Pancreas (tissue), 10 donors: ENCODE measurements around the gene NR2F1. TPM values are rescaled to one million over a fixed set of nuclear protein-coding genes. Genes with fewer than 3 reads are reported as not detected.
"Not testable (repeated sequence)": the region's sequence is repeated elsewhere in the genome, so short reads cannot be mapped to it uniquely, and the experiment has no call there.

ENCODE experiments used
- ATAC-seq, 4 donors: fragments of 200-7000 bp; cut with Tn5 transposase; one replicate each; pipeline versions ENCODE4 v1.8.0 to v1.9.1; 2020; ENCODE audit warnings: mild to moderate bottlenecking in 4 of 4, moderate library complexity in 4 of 4
- DNase-seq, 6 donors: peaks; one replicate each; pipeline ENCODE4 v3.0.0-alpha.2; 2020
- FAIRE-seq: peaks from 2 replicates; lab custom pipeline; 2012; peaks lifted over from hg19 to GRCh38; lab: Jason Lieb, UNC
- H3K27ac ChIP-seq, 4 donors: fragments of 200-600 bp; sonication (generic); 1 replicate in 3 of 4; 2 replicates in 1 of 4; pipeline versions ENCODE4 v1.5.0 to v1.8.0; 2020
- H3K27me3 ChIP-seq, 4 donors: fragments of 200-600 bp; one replicate each; pipeline ENCODE4 v1.8.0; 2021
- H3K36me3 ChIP-seq, 3 donors: fragments of 200-600 bp; sonication (generic) in 1 of 3; one replicate each; pipeline versions ENCODE4 v1.5.0 to v1.8.0; 2020 to 2021
- H3K4me1 ChIP-seq, 3 donors: fragments of 200-600 bp; one replicate each; pipeline ENCODE4 v1.8.0; 2021
- H3K4me3 ChIP-seq, 4 donors: fragments of 200-600 bp; sonication (generic) in 2 of 4; one replicate each; pipeline versions ENCODE4 v1.5.0 to v1.8.0; 2020 to 2021
- H3K9me3 ChIP-seq, 4 donors: fragments of 200-600 bp; one replicate each; pipeline ENCODE4 v1.8.0; 2021
- WGBS, 2 donors: extraction: QIAGEN DNeasy Blood & Tissue Kit; methylation state at CpG; one replicate each; pipeline ENCODE4 v1.1.7; 2013; 5-methylcytosine and 5-hydroxymethylcytosine counted together
- intact Hi-C, 3 donors: fragments of 100-400 bp; cut with DNase I; formaldehyde crosslinking; loops; one replicate each; pipeline versions ENCODE4 v1.11.1 to v1.14.2; 2022
- polyA plus RNA-seq, 2 donors: library from polyadenylated mRNA; stranded (reverse); fragments of 200-250 nt; gene quantifications; one replicate each; pipeline ENCODE4 v1.2.3, GENCODE V29; 2013
- total RNA-seq, 6 donors: library from RNA; stranded (reverse); fragmentation: NEBNext Ultra II Directional in 4 of 6; extraction: Animal tissue kit (Norgen Biotek cat#: 25700) in 4 of 6; gene quantifications; one replicate each; pipeline versions ENCODE4 v1.2.1 to v1.2.4, GENCODE V29; 2021 to 2023
- TF ChIP-seq, protein P1 (sequence below), 4 donors: fragments of 200-600 bp; sonication (generic) in 3 of 4; IDR thresholded peaks; one replicate each; pipeline versions ENCODE4 v1.5.0 to v1.8.0; 2021; ENCODE audit warnings: antibody characterized with exemption in 4 of 4
- donor health status: healthy with polysubstance abuse.
- donor health status: DM: no; HTN: no; CAD: no; lungs with moderate emphysema.
- donor health status: DM: no; HTN: no; CAD: no.
- donor health status: control.
- donor health status: control.
- donor health status: Bipolar disorder and iron deficiency.
- donor health status: DM: yes; HTN: yes; CAD: no.
- donor health status: DM: no; HTN: no; CAD: no.
- donor health status: DM: no; HTN: no; CAD: no.
- donor health status: DM: yes; HTN: yes; CAD: no.

NR2F1 gene
- total RNA-seq (1 to 10 TPM; 1.4 to 8.1 (median 5.6) TPM), polyA plus RNA-seq (1 to 10 TPM; 4.3 to 4.4 TPM)

DNA sequence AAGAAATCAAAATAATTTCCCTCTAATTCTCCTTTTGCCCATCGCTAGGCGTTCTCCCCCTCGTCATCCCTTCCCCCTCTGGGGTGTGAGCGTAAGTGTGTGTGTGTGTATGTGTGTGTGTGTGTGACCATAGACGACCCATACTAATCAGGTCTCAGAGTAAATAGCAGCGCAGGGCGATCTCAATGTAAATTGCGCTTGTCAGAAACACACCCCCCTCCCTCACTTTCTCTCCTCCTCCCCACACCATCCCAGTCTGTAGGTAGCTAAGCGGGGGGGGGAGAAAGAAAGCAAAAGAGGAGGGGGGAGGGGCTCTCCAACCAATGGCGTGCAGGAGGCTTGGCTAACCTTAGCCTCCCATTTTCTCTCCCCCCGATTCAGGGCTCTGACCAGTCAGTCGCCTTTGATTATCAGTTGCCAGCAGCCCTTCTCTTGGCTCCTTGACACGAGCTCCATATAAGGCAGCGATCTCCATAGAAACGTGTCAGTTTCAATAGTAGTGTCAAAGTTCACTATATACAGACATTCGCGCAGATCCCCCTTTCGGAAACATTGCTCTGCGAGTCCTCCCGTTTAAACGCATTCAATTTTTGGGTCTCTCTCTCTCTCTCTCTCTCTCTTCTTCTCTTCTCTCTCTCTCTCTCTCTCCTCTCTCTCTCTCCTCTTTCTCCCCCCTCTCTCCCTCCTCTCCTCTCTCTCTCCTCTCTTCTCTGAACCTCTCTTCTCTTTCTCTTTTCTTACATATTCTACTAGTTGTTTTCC, at the start of gene NR2F1:
TSS of gene NR2F1 (plus strand) at position 546 of the 762 bp plus-strand sequence. CDS start 1,802 bp downstream, outside the sequence.
- FAIRE-seq (no peak), DNase-seq (peak in 4 of 6 donors; percentile 50 to 75 (median 70)), ATAC-seq (peak; percentile 30 to 59 (median 40))
- TF ChIP-seq, protein P1, sequence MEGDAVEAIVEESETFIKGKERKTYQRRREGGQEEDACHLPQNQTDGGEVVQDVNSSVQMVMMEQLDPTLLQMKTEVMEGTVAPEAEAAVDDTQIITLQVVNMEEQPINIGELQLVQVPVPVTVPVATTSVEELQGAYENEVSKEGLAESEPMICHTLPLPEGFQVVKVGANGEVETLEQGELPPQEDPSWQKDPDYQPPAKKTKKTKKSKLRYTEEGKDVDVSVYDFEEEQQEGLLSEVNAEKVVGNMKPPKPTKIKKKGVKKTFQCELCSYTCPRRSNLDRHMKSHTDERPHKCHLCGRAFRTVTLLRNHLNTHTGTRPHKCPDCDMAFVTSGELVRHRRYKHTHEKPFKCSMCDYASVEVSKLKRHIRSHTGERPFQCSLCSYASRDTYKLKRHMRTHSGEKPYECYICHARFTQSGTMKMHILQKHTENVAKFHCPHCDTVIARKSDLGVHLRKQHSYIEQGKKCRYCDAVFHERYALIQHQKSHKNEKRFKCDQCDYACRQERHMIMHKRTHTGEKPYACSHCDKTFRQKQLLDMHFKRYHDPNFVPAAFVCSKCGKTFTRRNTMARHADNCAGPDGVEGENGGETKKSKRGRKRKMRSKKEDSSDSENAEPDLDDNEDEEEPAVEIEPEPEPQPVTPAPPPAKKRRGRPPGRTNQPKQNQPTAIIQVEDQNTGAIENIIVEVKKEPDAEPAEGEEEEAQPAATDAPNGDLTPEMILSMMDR (IDR thresholded peaks at IDR 0.05) = no peak
- H3K36me3 ChIP-seq = no peaks in the 10 kb centered on the region
- WGBS, 2 donors = 2 to 5% methylated on average over 20 to 21 of the region's 21 CpGs
- peak within 1 kb of the TSS in 2 of 4 donors; percentile 33 to 54 for H3K27ac ChIP-seq
- H3K4me3 ChIP-seq = peak within 1 kb of the TSS; percentile 20 to 51 (median 49)
- peaks cover 0 to 11% (median 0%) of the 10 kb centered on the region in 4 donors for H3K27me3 ChIP-seq
- H3K9me3 ChIP-seq = no peaks in the 10 kb centered on the region
- peaks cover 0 to 5% (median 0%) of the 10 kb centered on the region in 3 donors for H3K4me1 ChIP-seq
- intact Hi-C loops = no loop called here

DNA sequence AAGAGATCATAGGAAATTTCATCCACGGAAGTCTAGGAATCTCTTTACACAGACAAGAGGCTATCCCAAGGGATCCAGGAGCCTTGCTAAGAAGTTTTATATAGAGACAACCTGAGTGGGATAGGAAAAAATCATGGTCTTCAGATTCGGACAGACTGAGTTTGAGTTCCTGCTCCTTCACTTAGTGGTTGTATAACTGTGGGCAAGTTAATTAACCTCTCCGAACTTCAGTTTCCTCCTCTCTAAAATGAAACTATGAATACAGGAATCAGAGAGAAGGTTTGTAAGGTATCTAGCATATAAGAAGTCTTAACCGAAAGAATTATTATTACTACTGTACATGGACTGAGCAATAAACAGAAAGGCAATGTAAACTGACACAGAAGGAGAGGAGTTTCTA, 37.1 kb upstream of the NR2F1 start:
- DNase-seq = no peak
- no peak overlapping the region for H3K4me3 ChIP-seq
- no peak for ATAC-seq
- no peaks in the 10 kb centered on the region for H3K36me3 ChIP-seq
- no peaks in the 10 kb centered on the region for H3K27me3 ChIP-seq
- TF ChIP-seq, protein P1 (IDR thresholded peaks at IDR 0.05) = no peak
- WGBS, 2 donors = 68 to 77% methylated on average over 4 of the region's 4 CpGs
- intact Hi-C loops = no loop called here
- H3K27ac ChIP-seq = no peak overlapping the region
- no peaks in the 10 kb centered on the region for H3K9me3 ChIP-seq
- FAIRE-seq = no peak
- no peaks in the 10 kb centered on the region for H3K4me1 ChIP-seq

DNA sequence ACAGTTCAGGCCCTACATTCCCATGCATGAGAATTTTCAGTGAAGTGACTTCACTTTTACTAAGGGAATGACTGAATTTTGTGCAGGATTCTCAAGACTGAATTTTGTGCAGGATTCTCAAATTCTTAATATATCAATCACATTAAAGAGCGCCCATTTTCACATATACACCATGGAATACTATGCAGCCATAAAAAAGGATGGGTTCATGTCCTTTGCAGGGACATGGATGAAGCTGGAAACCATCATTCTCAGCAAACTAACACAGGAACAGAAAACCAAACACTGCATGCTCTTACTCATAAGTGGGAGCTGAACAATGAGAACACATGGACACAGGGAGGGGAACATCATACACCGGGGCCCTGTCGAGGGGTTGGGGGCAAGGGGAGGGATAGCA, 33.4 kb upstream of the NR2F1 start:
- H3K36me3 ChIP-seq, H3K4me3 ChIP-seq, intact Hi-C loops, DNase-seq, H3K27me3 ChIP-seq, H3K4me1 ChIP-seq, ATAC-seq, FAIRE-seq, H3K27ac ChIP-seq, H3K9me3 ChIP-seq: not testable (repeated sequence)
- 89 to 94% methylated on average over 3 of the region's 3 CpGs for WGBS, 2 donors

DNA sequence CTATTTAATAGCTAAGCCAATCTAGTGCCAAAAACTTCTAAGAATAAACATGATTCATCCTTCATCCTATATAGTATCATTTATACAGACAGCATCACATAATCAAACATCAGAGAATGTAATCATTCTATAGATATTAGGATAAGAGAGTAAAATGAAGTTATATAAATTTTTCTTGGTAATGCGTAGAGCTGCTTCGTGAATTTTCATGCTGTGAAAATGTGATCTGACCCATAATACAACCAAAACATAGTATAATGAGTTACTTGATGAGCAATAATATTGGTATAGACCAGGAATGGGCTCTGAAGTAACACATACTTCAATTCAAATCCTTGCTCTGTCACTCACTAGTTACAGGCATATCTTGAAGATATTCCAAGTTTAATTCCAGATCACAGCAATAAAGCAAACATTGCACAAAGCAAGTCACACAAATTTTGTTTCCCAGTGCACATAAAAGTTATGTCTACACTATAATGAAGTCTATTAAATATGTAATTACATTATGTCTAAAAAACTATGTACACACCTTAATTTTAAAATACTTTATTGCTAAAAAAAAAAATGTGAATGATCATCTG, 25.9 kb upstream of the NR2F1 start:
- ATAC-seq (no peak), FAIRE-seq (no peak), DNase-seq (no peak)
- Histone ChIP-seq H3K4me1 (no peaks in the 10 kb centered on the region), H3K27me3 (no peaks in the 10 kb centered on the region), H3K9me3 (no peaks in the 10 kb centered on the region), H3K4me3 (no peak overlapping the region), H3K36me3 (no peaks in the 10 kb centered on the region), H3K27ac (no peak overlapping the region)
- 84 to 94% methylated on average over 2 of the region's 2 CpGs for WGBS, 2 donors
- TF ChIP-seq, protein P1 (IDR thresholded peaks at IDR 0.05) = no peak
- intact Hi-C loops = no loop called here

DNA sequence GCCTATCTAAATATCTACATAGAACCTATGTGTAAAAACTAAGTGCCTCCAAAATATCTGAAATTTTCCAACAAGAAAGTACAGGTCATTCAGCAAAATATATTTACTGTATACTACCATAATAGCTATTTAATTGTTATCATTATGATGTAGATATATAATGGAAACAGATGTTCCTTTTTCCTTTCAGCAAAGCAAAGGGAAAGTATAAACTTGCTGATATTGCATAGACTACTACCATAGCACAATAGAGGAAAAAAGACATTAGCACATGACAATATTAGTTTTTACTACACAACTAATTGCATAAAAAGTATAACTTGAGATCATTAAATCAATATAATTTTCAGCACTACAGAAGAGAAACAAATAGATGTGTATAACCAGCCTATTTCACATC, 16.9 kb upstream of the NR2F1 start:
- DNase-seq (no peak), ATAC-seq (no peak), FAIRE-seq (no peak)
- H3K36me3 ChIP-seq = no peaks in the 10 kb centered on the region
- no peaks in the 10 kb centered on the region for H3K9me3 ChIP-seq
- H3K27me3 ChIP-seq = peaks cover 0 to 4% (median 2%) of the 10 kb centered on the region in 4 donors
- H3K4me1 ChIP-seq = no peaks in the 10 kb centered on the region
- TF ChIP-seq, protein P1 (IDR thresholded peaks at IDR 0.05) = no peak
- no peak overlapping the region for H3K4me3 ChIP-seq
- H3K27ac ChIP-seq = no peak overlapping the region
- intact Hi-C loops = no loop called here
